ENCODE data around the gene USP35. TPM values are rescaled to one million over a fixed set of nuclear protein-coding genes. Genes with fewer than 3 reads are reported as not detected.

The USP35 gene
- total RNA-seq, 4 donors from 2014 or later: 6.7 to 15.1 (median 8.6) TPM

DNA sequence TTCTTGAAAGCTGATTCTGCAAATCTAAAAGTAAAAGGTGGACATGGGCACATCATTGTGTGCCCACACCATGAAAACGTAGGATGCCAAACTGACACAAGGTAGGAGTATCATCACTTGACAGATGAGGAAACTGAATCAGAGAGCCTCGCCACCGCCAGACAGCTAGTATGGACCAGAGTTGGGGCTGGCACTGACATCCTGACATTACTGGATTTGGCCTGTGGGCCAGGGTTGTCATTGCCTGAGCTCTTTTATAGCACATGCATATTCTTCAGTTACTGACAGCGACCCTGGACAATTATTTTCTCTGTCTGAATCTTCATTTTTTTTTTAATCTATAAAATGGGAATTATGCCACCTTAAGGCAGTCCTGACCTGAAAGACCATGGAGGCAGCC, 16.5 kb downstream of the USP35 start:
- DNase-seq (ENCODE audit: low spot score) (no peak), ATAC-seq (ENCODE audit: low FRiP score) (no peak)
- TF ChIP-seq, protein P1, sequence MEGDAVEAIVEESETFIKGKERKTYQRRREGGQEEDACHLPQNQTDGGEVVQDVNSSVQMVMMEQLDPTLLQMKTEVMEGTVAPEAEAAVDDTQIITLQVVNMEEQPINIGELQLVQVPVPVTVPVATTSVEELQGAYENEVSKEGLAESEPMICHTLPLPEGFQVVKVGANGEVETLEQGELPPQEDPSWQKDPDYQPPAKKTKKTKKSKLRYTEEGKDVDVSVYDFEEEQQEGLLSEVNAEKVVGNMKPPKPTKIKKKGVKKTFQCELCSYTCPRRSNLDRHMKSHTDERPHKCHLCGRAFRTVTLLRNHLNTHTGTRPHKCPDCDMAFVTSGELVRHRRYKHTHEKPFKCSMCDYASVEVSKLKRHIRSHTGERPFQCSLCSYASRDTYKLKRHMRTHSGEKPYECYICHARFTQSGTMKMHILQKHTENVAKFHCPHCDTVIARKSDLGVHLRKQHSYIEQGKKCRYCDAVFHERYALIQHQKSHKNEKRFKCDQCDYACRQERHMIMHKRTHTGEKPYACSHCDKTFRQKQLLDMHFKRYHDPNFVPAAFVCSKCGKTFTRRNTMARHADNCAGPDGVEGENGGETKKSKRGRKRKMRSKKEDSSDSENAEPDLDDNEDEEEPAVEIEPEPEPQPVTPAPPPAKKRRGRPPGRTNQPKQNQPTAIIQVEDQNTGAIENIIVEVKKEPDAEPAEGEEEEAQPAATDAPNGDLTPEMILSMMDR (IDR thresholded peaks at IDR 0.05): no peak

DNA sequence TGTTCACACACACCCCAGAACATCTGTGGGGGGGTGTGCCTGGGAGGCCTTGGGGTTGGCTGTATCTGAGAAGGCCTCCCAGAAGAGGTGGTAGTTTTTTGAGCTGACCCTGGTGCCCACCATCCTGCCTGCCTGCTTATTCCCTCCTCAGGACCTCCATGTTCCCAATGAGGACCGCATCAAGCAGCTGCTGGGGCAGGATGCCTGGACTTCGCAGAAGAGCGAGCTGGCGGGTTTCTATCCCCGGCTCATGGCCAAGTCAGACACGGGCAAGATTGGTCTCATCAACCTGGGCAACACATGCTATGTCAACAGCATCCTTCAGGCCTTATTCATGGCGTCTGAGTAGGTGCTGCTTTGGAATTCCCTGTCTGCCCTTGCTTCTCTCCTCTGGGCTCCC, 17.0 kb downstream of the USP35 start:
- ATAC-seq (ENCODE audit: low FRiP score) (no peak), DNase-seq (ENCODE audit: low spot score) (no peak)
- TF ChIP-seq, protein P1 (IDR thresholded peaks at IDR 0.05): no peak

DNA sequence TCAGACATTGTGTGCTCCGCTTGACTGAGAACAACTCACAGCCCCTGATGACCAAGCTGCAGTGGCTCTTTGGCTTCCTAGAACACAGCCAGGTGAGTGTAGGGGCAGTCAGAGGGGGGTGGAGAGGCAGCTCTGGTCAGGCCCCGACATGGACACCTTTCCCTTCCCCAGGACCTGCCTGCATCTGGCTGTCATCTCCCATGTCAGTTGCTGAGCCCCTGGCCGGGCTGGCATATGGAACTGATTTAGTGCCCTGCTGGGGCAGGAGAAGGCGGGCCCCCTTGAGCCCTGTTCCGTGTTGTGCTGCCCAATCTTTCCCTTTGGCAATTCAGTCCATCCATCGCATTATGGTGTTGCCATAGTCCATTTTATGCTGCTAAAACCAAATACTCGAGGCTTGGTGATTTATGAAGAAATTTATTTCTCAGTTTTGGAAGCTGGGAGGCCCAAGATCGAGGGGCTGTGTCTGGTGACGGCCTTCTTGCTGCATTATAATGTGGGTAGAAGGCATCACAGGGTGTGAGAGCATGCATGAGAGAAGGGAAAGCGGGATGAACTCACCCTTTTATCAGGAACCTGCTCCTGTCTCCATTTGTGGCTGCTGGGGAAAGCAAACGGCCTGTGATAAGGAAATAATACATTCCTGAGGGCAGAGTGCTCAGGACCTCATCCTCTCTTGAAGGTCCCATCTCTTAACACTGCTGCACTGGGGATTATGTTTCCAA, 19.0 kb downstream of the USP35 start:
- ATAC-seq (ENCODE audit: low FRiP score): no peak
- no peak for DNase-seq (ENCODE audit: low spot score)
- TF ChIP-seq, protein P1 (IDR thresholded peaks at IDR 0.05): no peak

DNA sequence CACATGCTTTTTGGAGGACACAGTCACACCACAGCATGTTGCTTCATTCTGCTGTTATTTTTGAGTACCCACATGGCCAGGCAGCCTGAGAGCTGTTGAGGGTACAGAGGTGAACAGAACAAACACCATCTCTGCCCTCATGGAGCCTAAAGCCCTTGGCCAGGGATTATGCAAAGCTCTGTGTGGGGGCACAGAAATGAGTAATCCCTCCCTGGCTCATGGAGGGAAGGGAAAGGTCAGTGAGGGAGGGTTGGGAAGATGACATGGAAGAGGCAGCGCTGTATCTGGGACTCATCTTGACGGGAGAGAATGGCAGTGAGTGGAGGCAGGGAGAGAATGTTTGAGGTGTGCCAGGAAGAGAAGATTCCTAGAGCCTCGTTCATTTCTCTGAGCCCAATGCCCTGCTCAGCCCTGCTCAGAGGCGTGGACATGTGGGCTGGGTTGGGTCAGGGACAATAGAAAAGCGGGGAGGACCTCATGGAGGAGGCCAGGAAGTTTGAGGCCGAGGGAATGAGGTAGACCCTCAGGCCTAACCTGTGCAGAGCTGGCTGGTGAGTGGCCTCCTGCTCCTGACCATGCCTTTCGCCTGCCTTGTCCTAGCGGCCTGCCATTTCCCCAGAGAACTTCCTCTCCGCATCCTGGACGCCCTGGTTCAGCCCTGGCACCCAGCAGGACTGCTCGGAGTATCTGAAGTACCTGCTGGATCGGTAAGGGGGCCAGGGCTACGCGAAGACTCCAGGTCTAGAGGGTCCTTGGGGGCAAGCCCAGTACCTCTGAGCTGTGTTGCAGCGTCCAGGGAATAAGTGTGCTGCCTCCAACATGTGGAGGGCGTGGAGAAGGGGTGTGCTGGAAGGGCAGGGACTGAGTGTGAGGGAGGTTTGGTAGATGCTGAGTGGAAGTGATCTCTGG, 19.8 kb downstream of the USP35 start:
- ATAC-seq (ENCODE audit: low FRiP score) (peak; percentile 46), DNase-seq (ENCODE audit: low spot score) (no peak)
- TF ChIP-seq, protein P1 (IDR thresholded peaks at IDR 0.05): no peak

DNA sequence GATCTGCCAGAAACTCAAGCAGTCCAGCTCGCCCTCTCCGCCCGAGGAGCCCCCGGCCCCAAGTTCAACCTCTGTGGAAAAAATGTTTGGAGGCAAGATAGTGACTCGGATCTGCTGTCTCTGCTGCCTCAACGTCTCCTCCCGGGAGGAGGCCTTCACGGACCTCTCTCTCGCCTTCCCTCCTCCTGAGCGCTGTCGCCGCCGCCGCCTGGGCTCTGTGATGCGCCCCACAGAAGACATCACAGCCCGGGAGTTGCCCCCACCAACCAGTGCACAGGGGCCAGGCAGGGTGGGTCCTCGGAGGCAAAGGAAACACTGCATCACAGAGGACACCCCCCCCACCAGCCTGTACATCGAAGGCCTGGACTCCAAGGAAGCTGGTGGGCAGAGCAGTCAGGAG, 20.8 kb downstream of the USP35 start:
- TF ChIP-seq, protein P1 (IDR thresholded peaks at IDR 0.05): no peak
- DNase-seq (ENCODE audit: low spot score): no peak

DNA sequence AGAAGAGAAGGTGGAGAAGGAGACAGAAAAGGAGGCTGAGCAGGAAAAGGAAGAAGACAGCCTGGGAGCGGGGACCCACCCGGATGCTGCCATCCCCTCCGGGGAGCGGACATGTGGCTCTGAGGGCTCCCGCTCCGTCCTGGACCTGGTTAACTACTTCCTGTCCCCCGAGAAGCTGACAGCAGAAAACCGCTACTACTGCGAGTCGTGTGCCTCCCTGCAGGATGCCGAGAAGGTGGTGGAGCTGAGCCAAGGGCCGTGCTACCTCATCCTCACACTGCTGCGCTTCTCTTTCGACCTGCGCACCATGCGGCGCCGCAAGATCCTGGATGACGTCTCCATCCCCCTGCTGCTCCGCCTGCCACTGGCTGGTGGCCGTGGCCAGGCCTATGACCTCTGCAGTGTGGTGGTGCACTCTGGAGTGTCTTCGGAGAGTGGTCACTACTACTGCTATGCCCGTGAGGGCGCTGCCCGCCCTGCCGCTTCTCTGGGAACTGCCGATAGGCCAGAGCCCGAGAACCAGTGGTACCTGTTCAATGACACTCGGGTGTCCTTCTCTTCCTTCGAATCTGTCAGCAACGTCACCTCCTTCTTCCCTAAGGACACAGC, 21.4 kb downstream of the USP35 start:
- ATAC-seq (ENCODE audit: low FRiP score) (no peak), DNase-seq (ENCODE audit: low spot score) (no peak)
- TF ChIP-seq, protein P1 (IDR thresholded peaks at IDR 0.05): no peak

More for the DNA sequence above, 20.8 kb downstream of the USP35 start:
- ATAC-seq (ENCODE audit: low FRiP score): no peak

Data from omental fat pad (tissue), 4 donors.